Activated CD4-positive, alpha-beta T cell treated with anti-CD3 and anti-CD28 coated beads for 4 hours (primary cell): ENCODE data around the gene SMC6.

Experiments used
- DNase-seq, 2 donors: peaks; one replicate each; pipeline ENCODE4 v3.0.0-alpha.2; 2020

Gene SMC6

GRCh38 chr2:17646838-17647701, 106.5 kb downstream of the SMC6 start:
- DNase-seq, result no peak

- DNase-seq, result peak; percentile 21 to 54
These were observed 107.5 kb downstream of the SMC6 start for GRCh38 chr2:17646081-17646554.

GRCh38 chr2:17644997-17645720, 108.5 kb downstream of the SMC6 start:
- no peak for DNase-seq

GRCh38 chr2:17643031-17643615, 110.5 kb downstream of the SMC6 start:
- no peak for DNase-seq

GRCh38 chr2:17640406-17640805, 113.2 kb downstream of the SMC6 start:
- no peak for DNase-seq

GRCh38 chr2:17638196-17638743, 115.3 kb downstream of the SMC6 start:
- no peak for DNase-seq

- DNase-seq, result no peak
These were observed 116.3 kb downstream of the SMC6 start for GRCh38 chr2:17637131-17637906.

- no peak for DNase-seq
These were observed 117.4 kb downstream of the SMC6 start for GRCh38 chr2:17636257-17636656.

GRCh38 chr2:17634997-17635396, 118.6 kb downstream of the SMC6 start:
- no peak for DNase-seq

GRCh38 chr2:17630089-17630488, 123.5 kb downstream of the SMC6 start:
- no peak for DNase-seq

- DNase-seq, result no peak
These were observed 125.0 kb downstream of the SMC6 start for GRCh38 chr2:17628349-17629261.

- no peak for DNase-seq
These were observed 126.2 kb downstream of the SMC6 start for GRCh38 chr2:17627434-17627833.

- DNase-seq, result no peak
These were observed 126.6 kb downstream of the SMC6 start for GRCh38 chr2:17626986-17627385.

- no peak for DNase-seq
These were observed 128.2 kb downstream of the SMC6 start for GRCh38 chr2:17625446-17625845.

- DNase-seq, result no peak
These were observed 131.8 kb downstream of the SMC6 start for GRCh38 chr2:17621781-17622180.

GRCh38 chr2:17620841-17621240, 132.8 kb downstream of the SMC6 start:
- DNase-seq, result no peak

- DNase-seq, result no peak
These were observed 133.3 kb downstream of the SMC6 start for GRCh38 chr2:17620280-17620679.

- DNase-seq, result no peak
These were observed 135.7 kb downstream of the SMC6 start for GRCh38 chr2:17617955-17618354.

GRCh38 chr2:17617516-17617915, 136.1 kb downstream of the SMC6 start:
- DNase-seq, result no peak

GRCh38 chr2:17616405-17616804, 137.2 kb downstream of the SMC6 start:
- no peak for DNase-seq

GRCh38 chr2:17615728-17616351, 137.8 kb downstream of the SMC6 start:
- no peak for DNase-seq
